Adrenal gland (tissue), 5 donors: ENCODE measurements around the gene EPHB2.

Experiments used
- CTCF ChIP-seq, 6 experiments: fragments of 450-650 bp in 4 of 6; fragments of 200-600 bp in 2 of 6; sonication (generic) in 1 of 6; IDR thresholded peaks; 1 replicate in 5 of 6; 2 replicates in 1 of 6; pipeline versions ENCODE4 v1.5.1 to v1.8.0; 2016 to 2021; ENCODE audit warnings: antibody characterized with exemption in 6 of 6, mild to moderate bottlenecking in 2 of 6, moderate library complexity in 1 of 6
- POLR2A ChIP-seq, 2 donors: fragments of 450-650 bp; IDR thresholded peaks; one replicate each; pipeline ENCODE4 v1.6.1; 2017; ENCODE audit warnings: antibody characterized with exemption in 2 of 2, mild to moderate bottlenecking in 2 of 2, moderate library complexity in 1 of 2
- donor health status: DM: no; HTN: no; CAD: no.

- TF ChIP-seq CTCF (IDR thresholded peaks at IDR 0.05) (no peak), POLR2A (IDR thresholded peaks at IDR 0.05) (no peak)
Observed at GRCh38 chr1:22925111-22925510, 214.5 kb downstream of the EPHB2 start.
